Heart right ventricle (tissue), 16 donors: ENCODE results near the gene TFB1M. TPM values are rescaled to one million over a fixed set of nuclear protein-coding genes. Genes with fewer than 3 reads are reported as not detected.

Experiments used
- ATAC-seq, 8 donors: fragments of 200-7000 bp; cut with Tn5 transposase; one replicate each; pipeline ENCODE4 v1.9.1; 2020; ENCODE audit warnings: mild to moderate bottlenecking in 8 of 8, moderate library complexity in 8 of 8, moderate number of reproducible peaks in 1 of 8
- DNase-seq, 2 donors: peaks; one replicate each; pipeline ENCODE4 v3.0.0-alpha.2; 2020
- H3K27ac ChIP-seq, 10 donors: fragments of 200-600 bp; sonication (generic) in 2 of 10; one replicate each; pipeline versions ENCODE4 v1.5.0 to v1.8.0; 2020 to 2022; ENCODE audit warnings: mild to moderate bottlenecking in 3 of 10
- H3K27me3 ChIP-seq, 7 donors: fragments of 200-600 bp; one replicate each; pipeline ENCODE4 v1.8.0; 2021 to 2022; ENCODE audit warnings: mild to moderate bottlenecking in 2 of 7
- H3K36me3 ChIP-seq, 9 donors: fragments of 200-600 bp; sonication (generic) in 1 of 9; one replicate each; pipeline versions ENCODE4 v1.5.0 to v1.8.0; 2020 to 2022; ENCODE audit warnings: mild to moderate bottlenecking in 2 of 9
- H3K4me1 ChIP-seq, 9 donors: fragments of 200-600 bp; sonication (generic) in 1 of 9; one replicate each; pipeline versions ENCODE4 v1.5.0 to v1.8.0; 2020 to 2022; ENCODE audit warnings: mild to moderate bottlenecking in 4 of 9
- H3K4me3 ChIP-seq, 10 donors: fragments of 200-600 bp; sonication (generic) in 2 of 10; one replicate each; pipeline versions ENCODE4 v1.5.0 to v1.8.0; 2020 to 2022; ENCODE audit warnings: mild to moderate bottlenecking in 7 of 10, moderate library complexity in 2 of 10
- H3K9me3 ChIP-seq, 11 donors: fragments of 200-600 bp in 10 of 11; sonication (generic) in 2 of 11; one replicate each; pipeline versions ENCODE4 v1.5.0 to v1.8.0; 2013 to 2022; ENCODE audit warnings: mild to moderate bottlenecking in 2 of 11, control low read depth in 1 of 11, moderate library complexity in 1 of 11
- WGBS, 2 donors: extraction: QIAGEN DNeasy Blood & Tissue Kit; methylation state at CpG; one replicate each; pipeline ENCODE4 v1.1.7; 2013; ENCODE audit warnings: inconsistent platforms in 1 of 2; 5-methylcytosine and 5-hydroxymethylcytosine counted together
- intact Hi-C, 10 donors: fragments of 100-400 bp; cut with DNase I; formaldehyde crosslinking; loops; one replicate each; pipeline versions ENCODE4 v1.11.1 to v1.14.2; 2022
- polyA plus RNA-seq, 2 donors: library from polyadenylated mRNA; stranded (reverse); fragments of 200-250 nt; gene quantifications; one replicate each; pipeline ENCODE4 v1.2.3, GENCODE V29; 2013
- total RNA-seq, 10 donors: library from RNA; stranded (reverse); fragmentation: NEBNext Ultra II Directional in 3 of 10; extraction: Animal tissue kit (Norgen Biotek cat#: 25700) in 3 of 10; gene quantifications; one replicate each; pipeline versions ENCODE4 v1.2.1 to v1.2.4, GENCODE V29; 2021 to 2023
- TF ChIP-seq, protein P1 (sequence below), 9 donors: fragments of 200-600 bp; sonication (generic) in 2 of 9; IDR thresholded peaks; one replicate each; pipeline versions ENCODE4 v1.5.0 to v1.8.0; 2021 to 2022; ENCODE audit warnings: antibody characterized with exemption in 9 of 9, mild to moderate bottlenecking in 5 of 9, moderate library complexity in 1 of 9
- donor health status: Arrhythmogenic right ventricular cardiomyopathy.
- donor health status: ischemic (EF 13 %, LVEDD 7.1; RV severe dilation, severe dysfunction).
- donor health status: healthy with polysubstance abuse.
- donor health status: DM: no; HTN: yes; CAD: no.
- donor health status: DM: no; HTN: no; CAD: no.
- donor health status: ischemic (EF 25% LVEDD 6.9; RV normal size, moderate dysfunction).
- donor health status: ischemic (EF 25% LVEDD 5.7; RV mildly dilated, moderate dysfunction).
- donor health status: healthy.
- donor health status: DM: yes; HTN: yes; CAD: no.
- donor health status: Ischemic cardiomyopathy.
- donor health status: ischemic (EF 35%, LVEDD 5.7; RV mildly dilated, moderate dysfunction).
- donor health status: nonischemic (EF 11% LVEDD 7.7; RV severe dilation, severe dysfunction).
- donor health status: DM: yes; HTN: yes; CAD: no.
- donor health status: PGD.
- donor health status: ischemic (EF 29% LVEDD 5.4; RV normal size, mild dysfunction).
- donor health status: nonischemic (EF 23%, LVEDD 6.1; RV moderate dilation, normal function).

The TFB1M gene
- total and polyA plus RNA-seq, 12 donors: 9.7 to 23.1 (median 17.9) TPM

DNA sequence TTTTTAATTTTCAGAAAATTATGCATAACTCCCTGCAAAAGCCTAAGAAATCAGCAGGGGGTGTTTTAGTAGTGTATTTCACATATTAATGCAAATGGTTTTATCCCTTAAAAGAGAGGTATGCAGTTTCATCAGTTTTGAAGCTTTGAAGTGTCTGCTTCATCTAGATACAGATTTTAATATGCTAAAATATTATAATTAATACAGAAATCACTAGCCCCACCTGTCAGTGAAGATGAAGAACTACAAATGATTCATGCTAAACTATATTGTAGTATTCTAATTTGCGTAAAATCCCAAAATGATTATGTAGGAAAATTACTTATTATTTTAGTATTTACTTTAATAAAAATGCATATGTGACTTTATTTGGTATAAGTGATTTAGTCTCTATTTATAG lies 2.9 kb upstream of the TFB1M start:
- TF ChIP-seq, protein P1, sequence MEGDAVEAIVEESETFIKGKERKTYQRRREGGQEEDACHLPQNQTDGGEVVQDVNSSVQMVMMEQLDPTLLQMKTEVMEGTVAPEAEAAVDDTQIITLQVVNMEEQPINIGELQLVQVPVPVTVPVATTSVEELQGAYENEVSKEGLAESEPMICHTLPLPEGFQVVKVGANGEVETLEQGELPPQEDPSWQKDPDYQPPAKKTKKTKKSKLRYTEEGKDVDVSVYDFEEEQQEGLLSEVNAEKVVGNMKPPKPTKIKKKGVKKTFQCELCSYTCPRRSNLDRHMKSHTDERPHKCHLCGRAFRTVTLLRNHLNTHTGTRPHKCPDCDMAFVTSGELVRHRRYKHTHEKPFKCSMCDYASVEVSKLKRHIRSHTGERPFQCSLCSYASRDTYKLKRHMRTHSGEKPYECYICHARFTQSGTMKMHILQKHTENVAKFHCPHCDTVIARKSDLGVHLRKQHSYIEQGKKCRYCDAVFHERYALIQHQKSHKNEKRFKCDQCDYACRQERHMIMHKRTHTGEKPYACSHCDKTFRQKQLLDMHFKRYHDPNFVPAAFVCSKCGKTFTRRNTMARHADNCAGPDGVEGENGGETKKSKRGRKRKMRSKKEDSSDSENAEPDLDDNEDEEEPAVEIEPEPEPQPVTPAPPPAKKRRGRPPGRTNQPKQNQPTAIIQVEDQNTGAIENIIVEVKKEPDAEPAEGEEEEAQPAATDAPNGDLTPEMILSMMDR (IDR thresholded peaks at IDR 0.05): peak in 5 of 9 donors; percentile 26 to 41 (median 33)
- DNase-seq: no peak
- Histone ChIP-seq H3K4me3 (no peak overlapping the region), H3K9me3 (peaks cover 0 to 3% (median 0%) of the 10 kb centered on the region in 11 donors), H3K27me3 (no peaks in the 10 kb centered on the region), H3K4me1 (peaks cover 0 to 29% (median 9%) of the 10 kb centered on the region in 9 donors), H3K27ac (no peak overlapping the region), H3K36me3 (peaks cover 0 to 7% (median 0%) of the 10 kb centered on the region in 9 donors)
- intact Hi-C loops: loop anchor here in 5 of 10 donors (5.0 to 10.0 kb wide), 4 partner anchors 132 to 1958 kb away; no protein-coding TSS in a partner anchor
- no peak for ATAC-seq
- 85 to 89% methylated on average over 1 of the region's 1 CpG for WGBS, 2 donors

DNA sequence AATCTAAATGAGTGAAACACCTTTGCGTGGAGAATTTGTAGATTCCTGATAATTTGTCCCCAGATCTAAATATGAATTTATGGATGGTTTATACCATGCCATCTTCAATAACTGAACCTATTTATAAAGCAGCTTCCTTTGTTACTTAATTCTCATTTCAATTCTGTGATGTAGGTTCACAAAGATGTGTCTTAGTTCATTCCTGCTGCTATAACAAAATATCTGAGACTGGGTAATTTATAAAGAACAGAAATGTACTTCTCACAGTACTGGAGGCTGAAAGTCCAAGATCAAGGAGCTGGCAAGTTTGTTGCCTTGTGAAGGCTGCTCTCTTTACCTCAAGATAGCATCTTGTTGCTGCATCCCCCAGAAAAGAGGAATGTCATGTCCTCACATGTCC lies 2.1 kb upstream of the TFB1M start:
- H3K27ac ChIP-seq: no peak overlapping the region
- TF ChIP-seq, protein P1 (IDR thresholded peaks at IDR 0.05): no peak
- DNase-seq (no peak), ATAC-seq (no peak)
- H3K27me3 ChIP-seq: no peaks in the 10 kb centered on the region
- peaks cover 0 to 29% (median 12%) of the 10 kb centered on the region in 9 donors for H3K4me1 ChIP-seq
- intact Hi-C loops: loop anchor here in 5 of 10 donors (5.0 to 10.0 kb wide), 4 partner anchors 132 to 1958 kb away; no protein-coding TSS in a partner anchor
- WGBS, 2 donors: 93 to 97% methylated on average over 1 of the region's 1 CpG
- H3K9me3 ChIP-seq: peaks cover 0 to 3% (median 0%) of the 10 kb centered on the region in 11 donors
- peaks cover 0 to 15% (median 0%) of the 10 kb centered on the region in 9 donors for H3K36me3 ChIP-seq
- no peak overlapping the region for H3K4me3 ChIP-seq

DNA sequence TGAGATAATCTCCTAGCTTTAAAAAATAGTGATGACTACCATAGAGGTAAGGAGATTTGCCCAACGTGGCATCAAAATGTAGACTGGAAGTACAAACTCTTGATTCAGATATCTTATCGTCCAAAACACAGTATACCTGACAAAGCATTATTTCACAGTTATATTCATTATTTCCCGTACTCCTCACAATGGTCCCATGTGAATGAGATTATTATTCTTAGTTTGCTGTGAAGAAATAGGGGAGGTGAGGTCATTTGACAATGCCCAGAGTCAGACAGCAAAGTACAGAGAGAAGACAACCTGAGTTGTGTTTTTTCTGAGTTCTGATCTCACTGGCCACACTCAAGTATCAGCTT lies 1.2 kb upstream of the TFB1M start:
- H3K9me3 ChIP-seq: peaks cover 0 to 3% (median 0%) of the 10 kb centered on the region in 11 donors
- H3K27ac ChIP-seq: peak overlapping the region in 9 of 10 donors; percentile 32 to 90 (median 84)
- WGBS, 2 donors: 19 to 29% methylated on average over 3 of the region's 3 CpGs
- H3K4me1 ChIP-seq: peaks cover 0 to 29% (median 14%) of the 10 kb centered on the region in 9 donors
- intact Hi-C loops: loop anchor here in 5 of 10 donors (5.0 to 10.0 kb wide), 4 partner anchors 131 to 1959 kb away; no protein-coding TSS in a partner anchor
- DNase-seq: no peak
- H3K27me3 ChIP-seq: no peaks in the 10 kb centered on the region
- H3K36me3 ChIP-seq: peaks cover 0 to 24% (median 0%) of the 10 kb centered on the region in 9 donors
- TF ChIP-seq, protein P1 (IDR thresholded peaks at IDR 0.05): no peak
- ATAC-seq: no peak
- peak overlapping the region in 7 of 10 donors; percentile 68 to 94 (median 84) for H3K4me3 ChIP-seq

DNA sequence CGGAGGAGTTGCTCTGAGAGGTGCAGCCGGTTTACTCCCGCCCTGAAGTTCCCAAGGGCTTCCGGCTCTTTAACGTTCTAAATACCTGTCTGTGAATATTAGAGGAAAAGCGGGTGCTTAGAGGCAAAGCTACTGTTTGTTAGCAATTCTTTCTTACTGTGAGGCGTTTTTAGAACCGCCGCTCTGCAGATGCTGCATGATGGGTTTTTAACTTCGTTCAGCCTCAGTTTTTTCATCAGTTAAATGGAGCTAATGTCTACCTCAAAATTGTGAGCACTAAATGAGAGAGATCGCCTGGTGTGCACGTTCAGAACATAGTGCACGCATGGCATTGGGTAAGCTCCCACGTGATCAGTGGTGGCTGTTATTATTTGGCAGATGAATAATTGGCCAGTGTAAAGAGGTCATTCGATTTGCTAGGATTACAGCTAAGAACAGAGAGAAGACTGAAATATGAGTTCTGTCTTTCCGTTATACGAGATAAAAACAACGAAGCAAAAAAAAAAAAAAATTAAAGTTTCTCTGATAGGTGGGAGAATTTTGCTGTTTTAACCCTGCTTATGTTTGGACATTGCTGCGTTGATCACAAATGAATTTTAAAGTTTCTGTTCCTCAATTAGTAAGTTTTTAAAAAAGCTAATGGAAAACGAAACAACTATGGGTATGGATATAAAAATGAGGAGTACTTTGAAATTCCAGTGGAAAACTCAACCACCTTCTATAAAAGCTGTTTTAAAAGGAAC lies 660 bp upstream of the TFB1M start:
- intact Hi-C loops: loop anchor here in 6 of 10 donors (1.0 to 10.0 kb wide), 5 partner anchors 37 to 1960 kb away; no protein-coding TSS in a partner anchor
- DNase-seq (peak; percentile 25 to 34), ATAC-seq (peak; percentile 30 to 71 (median 58))
- H3K27ac ChIP-seq: peak overlapping the region; percentile 32 to 90 (median 84)
- TF ChIP-seq, protein P1 (IDR thresholded peaks at IDR 0.05): no peak
- H3K4me1 ChIP-seq: peaks cover 0 to 28% (median 14%) of the 10 kb centered on the region in 9 donors
- peaks cover 0 to 3% (median 0%) of the 10 kb centered on the region in 11 donors for H3K9me3 ChIP-seq
- H3K36me3 ChIP-seq: peaks cover 0 to 30% (median 0%) of the 10 kb centered on the region in 9 donors
- 4 to 5% methylated on average over 20 of the region's 20 CpGs for WGBS, 2 donors
- H3K27me3 ChIP-seq: no peaks in the 10 kb centered on the region
- peak overlapping the region; percentile 61 to 94 (median 80) for H3K4me3 ChIP-seq
